Calu3 (cell line): ENCODE results near the gene MMP2. TPM values are rescaled to one million over a fixed set of nuclear protein-coding genes. Genes with fewer than 3 reads are reported as not detected.

ENCODE experiments used
- BruUV-seq: library from RNA; stranded (reverse); fragments of 400-500 nt; replicated peaks from 2 replicates; lab custom pipeline; 2021; lab: Mats Ljungman, UMichigan
- CTCF ChIA-PET: fragments of 300-600 bp; sonication (Branson Sonifier 250); formaldehyde crosslinking; loops from one replicate; lab custom pipeline; 2022; ENCODE audit warnings: antibody characterized with exemption; lab: Charles Lee
- DNase-seq: peaks from one replicate; pipeline ENCODE4 v3.0.0; 2022
- H3K27ac Mint-ChIP-seq: one replicate; pipeline ENCODE4 v1.8.0; 2022; ENCODE audit warnings: mixed read lengths; ENCODE audit not compliant: unreplicated experiment
- H3K27me3 Mint-ChIP-seq: one replicate; pipeline ENCODE4 v1.8.0; 2022; ENCODE audit warnings: mixed read lengths; ENCODE audit not compliant: unreplicated experiment
- H3K36me3 Mint-ChIP-seq: one replicate; pipeline ENCODE4 v1.8.0; 2022; ENCODE audit warnings: mild to moderate bottlenecking, moderate library complexity, mixed read lengths; ENCODE audit not compliant: insufficient read depth, unreplicated experiment
- H3K4me1 Mint-ChIP-seq: one replicate; pipeline ENCODE4 v1.8.0; 2022; ENCODE audit warnings: mild to moderate bottlenecking, low read depth, mixed read lengths; ENCODE audit not compliant: unreplicated experiment
- H3K4me3 Mint-ChIP-seq: one replicate; pipeline ENCODE4 v1.8.0; 2022; ENCODE audit warnings: mild to moderate bottlenecking, low read depth, moderate library complexity, mixed read lengths; ENCODE audit not compliant: unreplicated experiment
- H3K9me3 Mint-ChIP-seq: one replicate; pipeline ENCODE4 v1.8.0; 2022; ENCODE audit warnings: low read depth, mixed read lengths; ENCODE audit not compliant: unreplicated experiment
- CTCF ChIP-seq: fragments of 200-600 bp; IDR thresholded peaks from one replicate; pipeline ENCODE4 v1.8.0; 2022; ENCODE audit warnings: antibody characterized with exemption; ENCODE audit not compliant: unreplicated experiment
- intact Hi-C: fragments of 100-400 bp; cut with micrococcal nuclease; formaldehyde crosslinking; loops from one replicate; pipeline ENCODE4 v1.10.0; 2022; ENCODE audit not compliant: unreplicated experiment
- total RNA-seq: library from RNA; stranded (reverse); gene quantifications from 2 replicates; pipeline ENCODE4 v1.2.3, GENCODE V29; 2022

Gene MMP2
- total RNA-seq, 1 experiment from 2014 or later, result not detected

DNA sequence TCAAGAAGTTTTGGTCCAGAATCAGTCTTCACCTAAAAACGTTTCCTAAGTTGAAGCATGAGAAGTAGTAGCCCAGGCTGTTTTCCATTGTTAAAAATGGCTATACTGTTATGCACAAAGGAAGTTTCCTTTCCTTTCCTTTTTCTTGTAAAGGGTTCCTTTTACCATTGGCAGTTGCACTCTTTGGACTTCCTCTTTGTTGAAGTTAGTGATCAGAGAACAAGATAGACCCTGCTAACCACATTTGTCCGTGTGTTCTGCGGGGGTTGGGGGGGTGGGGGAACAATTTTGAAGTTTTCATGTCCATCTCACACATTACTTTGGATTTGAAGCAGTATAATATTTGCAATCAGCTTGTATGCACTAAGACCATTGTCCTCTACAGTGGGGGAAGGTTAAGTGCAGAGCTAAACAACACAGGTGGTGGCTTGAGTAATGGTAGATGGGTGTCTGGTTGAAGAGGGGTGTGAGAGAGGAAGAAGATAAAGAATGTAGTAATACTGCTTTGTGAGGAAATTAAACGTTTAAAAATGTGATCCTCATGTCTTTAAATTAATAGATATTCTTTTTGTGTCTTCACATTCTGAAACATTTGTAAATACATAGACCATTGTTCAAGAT, 31.3 kb downstream of the MMP2 start:
- no peak for DNase-seq
- no peak overlapping the region for H3K4me3 Mint-ChIP-seq

DNA sequence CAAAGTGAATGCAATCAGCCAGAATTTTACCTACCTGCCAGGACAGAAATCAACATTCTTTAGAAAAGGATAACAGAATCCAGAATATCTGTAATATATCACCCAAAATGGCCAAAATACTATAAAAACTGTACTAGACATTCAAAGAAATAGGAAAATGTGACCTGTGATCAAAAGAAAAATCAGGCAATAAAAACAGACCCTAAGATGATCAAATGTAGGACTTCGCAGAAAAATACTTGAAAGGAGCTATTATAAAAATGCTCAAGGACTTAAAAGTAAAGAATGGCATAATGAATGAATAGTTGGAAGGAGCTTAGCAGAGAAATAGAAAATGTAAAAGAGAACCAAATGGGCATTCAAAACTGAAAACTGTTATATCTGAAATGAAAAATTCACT, 33.9 kb downstream of the MMP2 start:
- peaks cover 9% of the 10 kb centered on the region for H3K36me3 Mint-ChIP-seq
- DNase-seq, result no peak
- H3K4me3 Mint-ChIP-seq, result no peak overlapping the region
- peaks cover 26% of the 10 kb centered on the region for H3K27me3 Mint-ChIP-seq
- H3K9me3 Mint-ChIP-seq, result peaks cover 8% of the 10 kb centered on the region
- H3K4me1 Mint-ChIP-seq, result peaks cover 9% of the 10 kb centered on the region
- no peak for TF ChIP-seq CTCF
- no TSS peak for BruUV-seq
- CTCF ChIA-PET, result no interaction called here
- no peak overlapping the region for H3K27ac Mint-ChIP-seq
- intact Hi-C loops, result no loop called here

More for the DNA sequence above, 31.3 kb downstream of the MMP2 start:
- Mint-ChIP-seq H3K4me1 (peaks cover 9% of the 10 kb centered on the region), H3K27me3 (peaks cover 29% of the 10 kb centered on the region), H3K27ac (no peak overlapping the region), H3K36me3 (peaks cover 9% of the 10 kb centered on the region), H3K9me3 (peaks cover 8% of the 10 kb centered on the region)
- intact Hi-C loops, result no loop called here
- BruUV-seq, result TSS peak; percentile 37
- CTCF ChIA-PET, result interaction anchor here (0.6 to 0.9 kb wide), 2 partner anchors 9 to 58 kb away, joined by 3 read pairs; no protein-coding TSS in a partner anchor
- TF ChIP-seq CTCF, result no peak

- no peak overlapping the region for H3K4me3 Mint-ChIP-seq
- peaks cover 9% of the 10 kb centered on the region for H3K36me3 Mint-ChIP-seq
- intact Hi-C loops, result no loop called here
- no peak for TF ChIP-seq CTCF
- DNase-seq, result no peak
- H3K9me3 Mint-ChIP-seq, result peaks cover 10% of the 10 kb centered on the region
- H3K27ac Mint-ChIP-seq, result no peak overlapping the region
- peaks cover 19% of the 10 kb centered on the region for H3K27me3 Mint-ChIP-seq
- CTCF ChIA-PET, result interaction anchor here (0.9 kb wide), 1 partner anchor 12 kb away, joined by 4 read pairs; no protein-coding TSS in a partner anchor
- BruUV-seq, result no TSS peak
- peaks cover 9% of the 10 kb centered on the region for H3K4me1 Mint-ChIP-seq
Observed at GRCh38 chr16:55513616-55514015, 34.6 kb downstream of the MMP2 start.

DNA sequence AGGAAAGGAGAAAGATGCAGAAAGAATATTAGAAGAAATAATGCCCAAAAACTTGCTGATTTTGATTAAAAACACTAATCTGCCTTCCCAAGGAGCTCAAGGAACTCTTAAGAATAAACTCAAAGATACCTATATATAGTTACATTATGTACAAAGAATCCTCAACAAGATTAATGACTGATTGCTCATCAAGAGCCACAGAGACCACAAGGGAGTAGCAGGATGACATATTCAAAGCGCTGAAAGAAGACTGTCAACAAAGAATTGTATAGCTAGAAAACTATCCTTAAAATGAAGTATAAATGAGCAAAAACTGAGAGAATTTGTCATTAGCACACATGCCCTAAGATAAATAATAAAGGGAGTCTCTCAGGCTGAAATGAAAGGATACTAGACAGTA, 36.1 kb downstream of the MMP2 start:
- no peak for TF ChIP-seq CTCF
- H3K27ac Mint-ChIP-seq, result no peak overlapping the region
- H3K4me1 Mint-ChIP-seq, result no peaks in the 10 kb centered on the region
- no TSS peak for BruUV-seq
- intact Hi-C loops, result no loop called here
- H3K36me3 Mint-ChIP-seq, result no peaks in the 10 kb centered on the region
- CTCF ChIA-PET, result no interaction called here
- no peak for DNase-seq
- H3K9me3 Mint-ChIP-seq, result peaks cover 10% of the 10 kb centered on the region
- H3K4me3 Mint-ChIP-seq, result no peak overlapping the region
- peaks cover 4% of the 10 kb centered on the region for H3K27me3 Mint-ChIP-seq
